GM21526 (cell line): ENCODE data around the gene NLRX1.
"Not testable (repeated sequence)": the region's sequence is repeated elsewhere in the genome, so short reads cannot be mapped to it uniquely, and the experiment has no call there.

ENCODE experiments used
- ATAC-seq: cut with Tn5 transposase; IDR thresholded peaks from one replicate; pipeline ENCODE4 v1.9.1; 2021; ENCODE audit warnings: moderate library complexity; ENCODE audit not compliant: unreplicated experiment, low FRiP score

The NLRX1 gene

DNA sequence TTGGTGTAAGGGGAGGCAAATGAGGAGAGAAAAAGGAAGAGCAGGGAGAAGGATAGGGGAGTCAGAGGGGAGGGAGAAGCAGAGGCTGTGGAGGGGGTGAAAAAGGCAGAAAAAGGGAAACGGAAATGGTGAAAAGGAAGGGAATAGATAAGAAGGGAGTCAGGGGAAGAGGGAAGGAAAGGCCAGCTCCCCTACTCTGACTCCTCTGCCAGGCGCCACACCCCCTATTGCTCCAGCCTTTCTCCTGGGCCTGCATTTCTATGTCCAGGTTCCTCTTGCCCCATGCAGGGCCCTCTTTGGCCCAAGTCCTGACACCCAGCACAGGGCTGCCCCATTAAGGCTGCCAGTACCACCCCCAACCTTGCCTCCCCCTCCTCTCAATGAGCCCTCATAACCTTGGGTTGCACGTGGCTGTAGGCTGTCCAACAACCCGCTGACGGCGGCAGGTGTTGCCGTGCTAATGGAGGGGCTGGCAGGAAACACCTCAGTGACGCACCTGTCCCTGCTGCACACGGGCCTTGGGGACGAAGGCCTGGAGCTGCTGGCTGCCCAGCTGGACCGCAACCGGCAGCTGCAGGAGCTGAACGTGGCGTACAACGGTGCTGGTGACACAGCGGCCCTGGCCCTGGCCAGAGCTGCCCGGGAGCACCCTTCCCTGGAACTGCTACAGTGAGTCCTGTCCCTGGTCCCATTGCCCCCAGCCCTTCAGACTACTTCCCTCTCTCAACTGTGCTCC lies 13.3 kb downstream of the NLRX1 start:
- ATAC-seq, result no peak

DNA sequence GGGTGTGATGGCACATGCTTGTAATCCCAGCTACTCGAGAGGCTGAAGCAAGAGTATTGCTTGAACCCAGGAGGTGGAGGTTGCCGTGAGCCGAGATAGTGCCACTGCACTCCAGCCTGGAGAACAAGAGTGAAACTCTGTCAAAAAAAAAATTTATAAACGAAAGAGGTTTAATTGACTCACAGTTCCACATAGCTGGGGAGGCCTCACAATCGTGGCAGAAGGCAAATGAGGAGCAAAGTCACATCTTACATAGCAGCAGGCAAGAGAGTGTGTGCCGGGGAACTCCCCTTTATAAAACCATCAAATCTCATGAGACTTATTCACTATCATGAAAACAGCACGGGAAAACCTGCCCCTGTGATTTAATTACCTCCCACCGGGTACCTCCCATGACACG lies 15.9 kb downstream of the NLRX1 start:
- ATAC-seq, result not testable (repeated sequence)

DNA sequence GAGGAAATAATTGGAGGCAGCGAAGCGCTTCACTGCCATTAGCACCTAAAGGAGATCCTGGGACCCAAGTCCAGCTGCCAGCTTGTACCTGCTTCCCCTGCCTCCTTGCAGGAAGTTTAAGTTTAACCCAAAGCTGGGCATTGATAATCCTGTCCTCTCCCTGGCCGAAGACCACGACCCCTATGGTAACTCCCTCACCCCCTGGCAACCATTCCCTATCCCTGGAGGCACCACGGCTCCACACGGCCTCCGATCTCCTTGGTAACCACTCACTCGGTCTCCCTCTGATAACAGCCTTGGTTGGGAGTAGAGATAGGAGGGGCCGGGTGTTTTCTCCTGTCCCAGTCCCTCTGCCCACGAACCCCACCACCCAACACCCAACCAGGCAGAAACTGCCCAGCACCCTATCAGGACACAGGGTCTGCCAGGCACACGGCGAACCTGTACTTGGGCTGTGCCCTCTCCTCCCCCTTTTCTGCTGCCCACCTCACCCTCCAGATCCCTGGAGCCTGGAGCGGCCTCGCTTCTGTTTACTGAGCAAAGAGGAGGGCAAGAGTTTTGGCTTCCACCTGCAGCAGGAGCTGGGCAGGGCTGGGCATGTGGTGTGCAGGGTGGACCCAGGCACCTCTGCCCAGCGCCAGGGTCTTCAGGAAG lies 17.6 kb downstream of the NLRX1 start:
- no peak for ATAC-seq

DNA sequence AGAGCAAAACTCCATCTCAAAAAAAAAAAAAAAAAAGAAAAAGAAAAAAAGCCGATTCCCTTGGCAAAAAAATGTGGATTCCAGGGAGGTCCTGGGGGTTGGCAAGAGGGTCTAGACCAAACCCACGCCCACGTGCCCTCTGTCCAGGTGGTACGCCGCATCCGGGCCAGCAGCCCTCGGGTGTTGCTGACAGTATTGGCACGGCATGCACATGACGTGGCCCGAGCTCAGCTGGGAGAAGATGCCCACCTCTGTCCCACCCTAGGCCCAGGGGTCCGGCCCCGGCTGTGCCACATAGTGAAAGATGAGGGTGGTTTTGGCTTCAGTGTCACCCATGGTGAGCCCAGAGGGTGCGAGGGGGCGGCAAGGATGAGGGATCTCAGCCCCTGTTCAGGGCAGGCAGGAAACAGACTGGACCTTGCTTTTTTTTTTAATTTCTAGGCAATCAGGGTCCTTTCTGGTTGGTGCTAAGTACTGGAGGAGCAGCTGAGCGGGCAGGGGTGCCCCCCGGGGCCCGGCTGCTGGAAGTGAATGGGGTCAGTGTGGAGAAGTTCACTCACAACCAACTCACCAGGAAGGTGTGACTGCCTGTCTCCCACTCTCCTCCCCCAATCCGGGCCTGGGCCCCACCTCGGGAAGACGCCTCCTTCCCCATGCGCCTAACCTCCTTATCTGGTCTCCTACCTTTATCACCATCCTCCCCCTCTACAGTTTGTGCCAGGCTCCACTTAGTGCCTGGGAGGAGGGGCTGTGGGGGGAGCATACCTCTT lies 18.8 kb downstream of the NLRX1 start:
- ATAC-seq, result no peak

DNA sequence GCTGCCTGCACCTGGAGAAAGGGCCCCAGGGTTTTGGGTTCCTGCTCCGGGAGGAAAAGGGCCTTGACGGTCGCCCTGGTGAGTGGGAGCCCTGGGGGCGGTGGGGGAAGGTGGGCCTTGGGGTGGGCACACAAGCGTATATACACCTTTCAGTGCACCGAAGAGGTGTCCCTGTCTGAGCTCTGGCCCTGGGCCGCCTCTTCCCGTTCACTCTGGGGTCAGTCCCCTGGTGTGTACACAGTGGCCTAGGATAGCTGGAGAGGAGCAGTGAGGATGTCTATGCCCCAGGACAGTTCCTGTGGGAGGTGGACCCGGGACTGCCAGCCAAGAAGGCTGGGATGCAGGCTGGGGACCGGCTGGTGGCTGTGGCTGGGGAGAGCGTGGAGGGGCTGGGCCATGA lies 19.5 kb downstream of the NLRX1 start:
- no peak for ATAC-seq

DNA sequence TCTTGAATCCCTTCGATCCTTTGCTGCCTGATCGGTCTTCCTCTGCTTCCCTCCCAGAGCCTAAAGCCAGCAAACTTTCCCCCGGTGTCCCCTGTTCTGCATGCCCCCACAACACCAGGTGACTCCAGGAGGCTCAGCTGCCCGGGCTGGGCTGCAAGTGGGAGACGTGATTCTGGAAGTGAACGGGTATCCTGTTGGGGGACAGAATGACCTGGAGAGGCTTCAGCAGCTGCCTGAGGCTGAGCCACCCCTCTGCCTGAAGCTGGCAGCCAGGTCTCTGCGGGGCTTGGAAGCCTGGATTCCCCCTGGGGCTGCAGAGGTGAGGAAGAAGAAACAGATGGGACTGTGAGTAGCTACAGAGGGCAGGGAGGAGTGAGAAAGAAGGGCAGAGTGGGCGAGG lies 20.4 kb downstream of the NLRX1 start:
- no peak for ATAC-seq

DNA sequence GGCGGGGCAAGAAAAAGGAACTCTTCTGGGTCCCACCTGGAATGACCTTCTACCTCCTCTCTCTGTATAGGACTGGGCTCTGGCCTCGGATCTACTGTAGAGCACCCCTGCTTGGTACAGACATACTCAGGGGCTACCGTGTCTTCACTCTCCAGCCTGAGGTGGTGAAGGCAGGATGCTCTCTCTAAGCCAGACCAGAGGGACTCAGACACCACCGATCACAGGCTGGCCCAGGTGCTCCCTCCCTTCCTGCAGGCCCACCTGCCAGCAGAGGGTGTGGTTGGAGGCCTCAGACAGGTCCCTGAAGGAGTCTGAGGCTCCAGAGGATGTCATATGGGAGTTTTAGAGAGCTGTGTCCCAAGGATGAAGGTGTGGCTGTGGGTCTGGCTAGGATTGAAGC lies 20.9 kb downstream of the NLRX1 start:
- ATAC-seq, result no peak

DNA sequence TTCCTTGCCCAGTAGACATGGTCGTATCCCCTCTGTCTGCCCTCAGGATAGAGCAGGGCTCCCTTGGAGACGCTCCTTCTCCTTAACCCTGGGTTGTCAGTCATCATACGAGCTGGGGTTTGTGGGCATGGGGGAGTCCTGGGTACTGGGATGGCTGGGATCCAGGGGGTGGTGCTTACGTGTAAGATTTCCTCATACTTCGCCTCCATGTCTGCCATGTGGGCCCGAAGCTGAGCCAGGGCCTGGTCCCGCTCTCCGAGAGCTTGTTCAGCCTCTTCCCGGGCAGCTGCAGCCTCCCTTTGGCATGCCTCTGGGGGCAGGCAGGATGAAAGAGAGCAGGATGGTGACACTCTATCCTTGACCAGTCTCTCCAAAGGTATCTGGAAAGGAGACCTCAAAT lies 22.0 kb downstream of the NLRX1 start:
- ATAC-seq, result no peak

DNA sequence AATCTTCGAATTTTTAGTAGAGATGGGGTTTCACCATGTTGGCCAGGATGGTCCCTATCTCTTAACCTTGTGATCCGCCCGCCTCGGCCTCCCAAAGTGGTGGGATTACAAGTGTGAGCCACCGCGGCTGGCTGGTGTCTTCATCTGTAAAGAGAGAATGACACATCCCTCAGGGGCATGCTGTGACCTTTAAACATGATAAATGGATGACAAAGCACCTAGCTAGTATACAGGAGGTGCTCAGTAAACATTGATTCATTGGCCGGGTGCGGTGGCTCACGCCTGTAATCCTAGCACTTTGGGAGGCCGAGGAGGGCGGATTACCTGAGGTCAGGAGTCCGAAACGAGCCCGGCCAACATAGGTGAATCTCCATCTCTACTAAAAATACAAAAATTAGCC lies 22.7 kb downstream of the NLRX1 start:
- not testable (repeated sequence) for ATAC-seq

DNA sequence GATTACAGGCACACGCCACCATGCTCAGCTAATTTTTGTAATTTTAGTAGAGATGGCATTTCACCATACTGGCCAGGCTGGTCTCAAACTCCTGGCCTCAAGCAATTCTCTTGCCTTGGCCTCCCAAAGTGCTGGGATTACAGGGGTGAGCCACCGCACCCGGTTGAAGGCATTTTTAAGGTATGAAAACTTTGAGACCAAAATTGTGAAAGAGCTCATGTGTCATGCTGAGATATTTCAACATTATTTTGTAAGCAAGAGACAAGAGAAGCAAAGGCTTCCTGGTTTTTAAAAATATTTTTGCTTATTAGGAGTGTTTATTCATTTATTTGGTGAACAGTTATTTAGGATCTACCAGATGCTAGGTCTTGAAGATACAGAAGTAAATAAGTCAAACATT lies 23.6 kb downstream of the NLRX1 start:
- no peak for ATAC-seq

DNA sequence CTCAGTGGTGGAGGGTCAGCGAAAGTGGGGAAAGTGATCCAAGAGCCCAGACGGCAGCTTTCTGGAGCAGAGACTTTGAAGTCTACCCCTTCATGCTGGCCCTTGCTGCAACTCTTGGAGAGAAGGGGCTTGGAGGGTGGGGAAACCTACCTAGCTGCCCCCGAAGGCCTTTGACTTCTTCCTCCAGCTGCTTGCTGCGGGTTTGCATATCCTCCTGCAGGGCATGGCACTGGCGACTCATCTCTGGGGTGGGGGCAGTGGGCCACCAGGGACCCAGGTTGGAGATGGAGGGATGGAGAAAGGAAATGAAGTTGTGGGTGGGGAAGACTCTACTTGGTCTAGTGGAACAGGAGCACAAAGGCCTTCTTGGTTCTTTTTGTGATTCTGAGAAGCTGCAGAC lies 24.5 kb downstream of the NLRX1 start:
- ATAC-seq, result no peak

DNA sequence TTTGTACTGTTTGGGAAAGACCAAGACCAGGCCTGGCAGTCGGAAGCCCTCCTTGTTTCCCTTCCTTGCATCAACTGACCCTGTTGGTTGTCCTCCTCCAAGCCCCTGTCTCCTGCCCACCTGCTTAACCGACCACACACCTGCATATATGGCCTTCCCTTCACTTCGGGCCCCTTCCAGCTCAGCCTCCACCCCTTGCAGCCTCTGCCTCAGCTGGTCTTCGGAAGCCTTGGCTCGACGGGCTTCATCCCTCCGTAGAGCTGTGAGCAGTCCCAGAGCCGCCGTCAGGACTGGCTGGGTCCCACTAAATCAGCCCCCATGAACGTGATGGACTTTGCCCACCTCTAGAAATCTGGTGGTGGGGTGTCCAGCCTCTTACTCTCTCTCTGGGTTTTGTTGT lies 25.1 kb downstream of the NLRX1 start:
- no peak for ATAC-seq

DNA sequence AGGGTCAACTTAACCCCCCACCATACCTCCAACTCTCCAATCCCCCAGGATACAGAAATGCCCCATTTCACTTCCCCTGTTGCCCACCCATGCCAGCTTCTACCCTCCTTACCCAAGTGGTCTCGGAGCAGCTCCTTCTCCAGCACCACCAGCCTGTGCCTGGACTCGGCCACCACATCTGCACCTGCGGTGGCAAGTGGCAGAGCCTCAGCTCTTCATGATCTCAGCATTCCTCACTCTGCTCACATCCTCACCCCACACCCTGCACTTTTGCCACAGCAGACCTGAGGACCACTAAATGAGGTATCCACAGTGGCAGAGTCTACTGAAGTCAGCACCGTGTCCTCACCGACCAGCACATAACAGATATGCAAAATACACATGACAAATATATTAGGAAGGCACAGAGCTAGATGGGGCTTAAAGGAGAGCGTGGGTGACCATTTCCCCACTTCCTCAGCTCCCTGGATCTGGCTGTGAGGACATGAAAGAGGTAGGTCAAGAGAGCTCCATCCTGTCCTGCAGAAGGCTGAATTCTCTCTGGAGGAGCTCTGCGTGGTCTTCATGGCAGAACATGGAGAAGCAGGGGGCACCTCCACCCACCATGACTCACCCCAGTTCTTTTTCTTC lies 26.4 kb downstream of the NLRX1 start:
- no peak for ATAC-seq

DNA sequence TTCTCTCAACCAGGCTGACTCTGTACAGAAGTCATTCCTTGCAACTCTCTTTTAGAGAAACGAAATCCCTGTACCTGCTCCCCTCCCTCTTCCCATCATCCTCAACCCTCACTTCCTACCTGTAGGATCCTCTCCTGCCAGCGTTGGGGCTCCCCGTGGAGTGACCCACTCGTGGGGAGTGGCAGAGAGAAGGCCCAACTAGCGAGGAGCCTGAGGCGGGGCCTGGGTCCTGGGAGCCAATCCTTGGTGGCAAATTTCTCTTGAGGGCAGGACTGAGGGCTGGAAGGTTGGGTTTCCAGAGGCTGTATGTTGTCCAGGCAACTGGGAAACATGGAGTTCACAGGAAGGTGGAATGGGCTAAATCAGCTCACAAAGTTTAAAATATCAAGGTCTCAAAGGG lies 27.2 kb downstream of the NLRX1 start:
- ATAC-seq, result no peak

DNA sequence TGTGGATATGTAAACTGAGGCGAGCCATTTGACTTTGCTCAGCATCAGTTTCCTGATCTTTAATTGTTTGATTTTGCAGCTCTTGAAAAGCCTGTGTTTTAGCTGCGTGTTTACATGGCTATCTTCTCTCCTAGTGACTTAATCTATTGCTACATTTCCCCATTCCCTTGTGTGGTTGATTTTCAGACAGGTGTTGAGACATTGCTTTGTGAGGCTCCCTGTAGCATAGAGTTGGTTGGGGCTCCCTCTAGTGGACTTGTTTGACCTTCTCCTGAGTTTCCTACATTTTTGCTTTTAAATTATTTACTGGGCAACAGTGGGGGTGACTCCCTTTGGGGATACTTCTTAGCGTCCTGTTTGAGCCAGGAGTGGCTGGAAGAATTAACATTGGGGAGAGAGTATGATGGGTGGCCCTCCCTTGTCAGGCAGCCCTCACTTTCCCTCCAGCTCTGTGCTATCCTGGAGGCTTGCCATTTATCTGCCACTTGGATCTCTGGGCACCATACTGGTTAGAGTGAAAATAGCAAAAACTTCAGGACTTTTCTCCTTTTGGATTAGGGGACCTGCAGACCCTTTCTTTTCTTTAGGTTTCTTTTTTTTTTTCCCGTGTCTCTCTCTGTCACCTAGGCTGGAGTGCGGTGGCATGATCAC lies 28.4 kb downstream of the NLRX1 start:
- no peak for ATAC-seq

DNA sequence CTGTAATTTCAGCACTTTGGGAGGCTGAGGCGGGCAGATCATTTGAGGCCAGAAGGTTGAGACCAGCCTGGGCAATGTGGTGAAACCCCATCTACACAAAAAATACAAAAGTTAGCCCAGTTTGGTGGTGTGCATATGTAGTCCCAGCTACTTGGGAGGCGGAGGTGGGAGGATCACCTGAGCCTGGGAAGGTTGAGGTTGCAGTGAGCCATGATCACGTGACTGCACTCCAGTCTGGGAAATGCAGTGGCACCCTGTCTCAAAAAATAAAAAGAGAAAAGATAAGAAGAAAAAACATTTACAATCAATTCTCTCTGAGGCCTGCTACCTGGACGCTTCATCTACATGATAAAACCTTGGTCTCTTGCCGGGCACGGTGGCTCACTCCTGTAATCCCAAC lies 30.4 kb downstream of the NLRX1 start:
- no peak for ATAC-seq

DNA sequence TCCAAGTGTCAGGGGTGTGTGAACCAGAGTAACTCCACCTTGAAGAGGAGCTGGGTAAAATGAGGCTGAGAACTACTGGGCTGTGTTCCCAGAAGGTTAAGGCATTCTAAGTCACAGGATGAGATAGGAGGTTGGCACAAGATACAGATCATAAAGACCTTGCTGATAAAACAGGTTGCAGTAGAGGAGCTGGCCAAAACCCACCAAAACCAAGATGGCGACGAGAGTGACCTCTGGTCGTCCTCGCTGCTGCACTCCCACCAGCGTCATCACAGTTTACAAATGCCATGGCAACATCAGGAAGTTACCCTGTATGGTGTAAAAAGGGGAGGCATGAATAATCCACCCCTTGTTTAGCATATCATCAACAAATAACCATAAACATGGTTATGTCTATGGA lies 32.7 kb downstream of the NLRX1 start:
- not testable (repeated sequence) for ATAC-seq

DNA sequence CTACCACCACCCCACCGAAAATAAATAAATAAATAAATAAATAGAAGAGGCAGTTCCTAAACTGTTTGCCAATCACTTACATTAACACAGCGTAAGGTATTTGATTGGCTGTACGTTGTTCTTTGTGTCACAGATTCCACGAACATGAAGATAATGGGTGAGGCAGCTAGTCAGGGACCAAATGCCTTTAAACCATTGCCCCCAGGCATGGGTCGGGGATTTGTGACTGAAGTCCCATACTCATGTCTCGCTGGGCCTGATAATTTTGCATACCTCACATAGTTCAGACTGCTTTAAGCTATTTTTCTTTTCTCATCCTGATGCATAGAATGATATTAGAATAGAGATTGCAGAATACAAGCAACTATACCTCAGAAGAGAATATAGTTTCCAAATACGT lies 34.0 kb downstream of the NLRX1 start:
- ATAC-seq, result no peak

DNA sequence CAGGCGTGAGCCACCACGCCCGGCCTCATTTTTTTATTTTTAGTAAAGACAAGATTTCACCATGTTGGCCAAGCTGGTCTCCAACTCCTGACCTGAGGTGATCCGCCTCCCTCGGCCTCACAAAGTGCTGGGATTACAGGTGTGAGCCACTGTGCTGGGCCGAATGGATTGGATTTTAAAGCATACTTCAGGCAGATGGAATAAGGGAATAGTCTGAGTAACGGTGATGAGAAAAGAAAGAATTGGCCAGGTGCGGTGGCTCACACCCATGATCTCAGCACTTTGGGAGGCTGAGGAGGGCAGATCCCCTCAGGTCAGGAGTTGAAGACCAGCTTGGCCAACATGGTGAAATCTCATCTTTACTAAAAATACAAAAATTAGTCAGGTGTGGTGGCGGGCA lies 35.5 kb downstream of the NLRX1 start:
- no peak for ATAC-seq

DNA sequence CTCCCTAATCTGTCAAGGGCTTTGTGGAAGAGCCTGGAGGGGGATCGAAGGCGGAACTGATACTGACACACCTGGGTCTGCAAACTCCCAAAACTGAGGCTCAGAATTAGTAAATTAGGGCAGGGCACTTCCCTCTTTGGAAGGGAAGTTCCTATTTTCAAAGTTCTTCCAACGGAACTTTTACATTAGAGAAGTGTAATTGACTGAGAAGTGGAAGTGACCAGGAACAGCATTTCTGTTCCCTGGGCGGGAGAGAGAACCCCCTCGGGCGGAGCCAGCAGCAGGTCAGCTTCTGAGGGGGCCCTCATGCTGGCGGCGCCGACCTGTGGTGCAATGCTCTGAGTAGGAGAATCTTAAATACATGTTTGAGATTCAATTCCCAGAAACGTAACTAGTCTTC lies 36.6 kb downstream of the NLRX1 start:
- no peak for ATAC-seq
